Body of pancreas (tissue), 4 donors: ENCODE measurements around the gene ZNF584. TPM values are rescaled to one million over a fixed set of nuclear protein-coding genes. Genes with fewer than 3 reads are reported as not detected.

Source experiments
- ATAC-seq: fragments of 150-250 bp; one replicate; pipeline ENCODE4 v1.9.1; 2016
- DNase-seq, 4 donors: peaks; one replicate each; pipeline ENCODE4 v3.0.0-alpha.2; 2019
- H3K27ac ChIP-seq, 4 donors: fragments of 200-600 bp; sonication (generic); 1 replicate in 3 of 4; 2 replicates in 1 of 4; pipeline versions ENCODE4 v1.5.1 to v1.6.1; 2016 to 2019; ENCODE audit warnings: mild to moderate bottlenecking in 1 of 4, mixed read lengths in 1 of 4, moderate library complexity in 1 of 4
- H3K27me3 ChIP-seq, 2 donors: fragments of 200-600 bp; sonication (generic); one replicate each; pipeline ENCODE4 v1.6.0; 2016; ENCODE audit warnings: mild to moderate bottlenecking in 1 of 2
- H3K36me3 ChIP-seq, 2 donors: fragments of 200-600 bp; sonication (generic); replicated peaks in 1 of 2; 2 replicates each; pipeline ENCODE4 v1.5.1; 2016; ENCODE audit warnings: low read depth in 2 of 2; ENCODE audit not compliant: insufficient read depth in 1 of 2
- H3K4me1 ChIP-seq: fragments of 200-600 bp; sonication (generic); one replicate; pipeline ENCODE4 v1.6.0; 2016
- H3K4me3 ChIP-seq, 2 donors: fragments of 200-600 bp; sonication (generic); 1 replicate in 1 of 2; 2 replicates in 1 of 2; pipeline ENCODE4 v1.5.1; 2016 to 2019
- H3K9me3 ChIP-seq, 3 donors: fragments of 200-600 bp; sonication (generic); 1 replicate in 2 of 3; 2 replicates in 1 of 3; pipeline ENCODE4 v1.5.1; 2016
- CTCF ChIP-seq, 7 experiments: fragments of 450-650 bp in 4 of 7; fragments of 200-600 bp in 3 of 7; sonication (generic) in 3 of 7; IDR thresholded peaks; one replicate each; pipeline ENCODE4 v1.5.1; 2016 to 2019; ENCODE audit warnings: antibody characterized with exemption in 7 of 7
- POLR2A ChIP-seq, 3 donors: fragments of 450-650 bp; IDR thresholded peaks; one replicate each; pipeline ENCODE4 v1.6.1; 2016; ENCODE audit warnings: antibody characterized with exemption in 3 of 3, mild to moderate bottlenecking in 2 of 3
- WGBS, 2 donors: methylation state at CpG; one replicate each; pipeline ENCODE4 v1.1.5; 2017; 5-methylcytosine and 5-hydroxymethylcytosine counted together
- intact Hi-C: fragments of 100-400 bp; cut with DNase I; formaldehyde crosslinking; loops from one replicate; pipeline ENCODE4 v1.15.1; 2023
- total RNA-seq, 2 donors: library from RNA; depleted of rRNA; stranded (reverse); fragments of >200 nt; gene quantifications; one replicate each; pipeline ENCODE4 v1.1.0, GENCODE V29; 2016

ZNF584 gene
- total RNA-seq, 2 donors from 2014 or later: 4.9 to 11.5 TPM

GRCh38 chr19:58428617-58429016, 20.2 kb downstream of the ZNF584 start:
- no peaks in the 10 kb centered on the region for H3K27me3 ChIP-seq
- ATAC-seq (no peak), DNase-seq (no peak)
- intact Hi-C loops: no loop called here
- H3K36me3 ChIP-seq: peaks cover 0 to 2% of the 10 kb centered on the region in 2 donors
- H3K4me3 ChIP-seq: no peak overlapping the region
- H3K4me1 ChIP-seq: no peaks in the 10 kb centered on the region
- WGBS, 2 donors: 67 to 88% methylated on average over 1 of the region's 1 CpG
- no peak overlapping the region for H3K27ac ChIP-seq
- H3K9me3 ChIP-seq: peaks cover 0 to 61% (median 5%) of the 10 kb centered on the region in 3 donors
- TF ChIP-seq CTCF (IDR thresholded peaks at IDR 0.05) (no peak), POLR2A (IDR thresholded peaks at IDR 0.05) (no peak)

- Histone ChIP-seq H3K9me3 (peaks cover 0 to 72% (median 11%) of the 10 kb centered on the region in 3 donors), H3K27me3 (no peaks in the 10 kb centered on the region), H3K4me1 (no peaks in the 10 kb centered on the region), H3K36me3 (peaks cover 10 to 12% of the 10 kb centered on the region in 2 donors), H3K27ac (no peak overlapping the region), H3K4me3 (no peak overlapping the region)
- intact Hi-C loops: no loop called here
- ATAC-seq (no peak), DNase-seq (no peak)
- TF ChIP-seq POLR2A (IDR thresholded peaks at IDR 0.05): no peak
- no peak for TF ChIP-seq CTCF (IDR thresholded peaks at IDR 0.05)
Measured at GRCh38 chr19:58429745-58430144, 21.3 kb downstream of the ZNF584 start.

- peaks cover 0 to 97% (median 11%) of the 10 kb centered on the region in 3 donors for H3K9me3 ChIP-seq
- no peak overlapping the region for H3K4me3 ChIP-seq
- intact Hi-C loops: no loop called here
- peaks cover 25 to 26% of the 10 kb centered on the region in 2 donors for H3K36me3 ChIP-seq
- DNase-seq (no peak), ATAC-seq (no peak)
- H3K27ac ChIP-seq: no peak overlapping the region
- WGBS, 2 donors: 100% methylated on average over 2 of the region's 2 CpGs
- no peaks in the 10 kb centered on the region for H3K27me3 ChIP-seq
- peaks cover 4% of the 10 kb centered on the region for H3K4me1 ChIP-seq
- TF ChIP-seq CTCF (IDR thresholded peaks at IDR 0.05) (no peak), POLR2A (IDR thresholded peaks at IDR 0.05) (no peak)
Measured at GRCh38 chr19:58434217-58434616, 25.8 kb downstream of the ZNF584 start.

GRCh38 chr19:58439576-58440554, 31.4 kb downstream of the ZNF584 start, which contains the start of gene ZNF132:
Gene ZNF132, minus strand, starts transcription at chr19:58440153. Its CDS starts 332 bp downstream, at chr19:58439821.
- 3 to 31% methylated on average over 4 to 56 of the region's 59 CpGs for WGBS, 2 donors
- ATAC-seq: peak; percentile 99
- H3K9me3 ChIP-seq: peaks cover 0 to 42% (median 0%) of the 10 kb centered on the region in 3 donors

More at GRCh38 chr19:58439576-58440554, 31.4 kb downstream of the ZNF584 start, which contains the start of gene ZNF132:
- TF ChIP-seq CTCF (IDR thresholded peaks at IDR 0.05): no peak
- TF ChIP-seq POLR2A (IDR thresholded peaks at IDR 0.05): peak in 2 of 3 donors; percentile 51 to 55
- Histone ChIP-seq H3K36me3 (peaks cover 12 to 14% of the 10 kb centered on the region in 2 donors), H3K27me3 (no peaks in the 10 kb centered on the region), H3K4me1 (peaks cover 17% of the 10 kb centered on the region), H3K27ac (peak within 1 kb of the TSS in 3 of 4 donors; percentile 12 to 70 (median 70)), H3K4me3 (peak within 1 kb of the TSS; percentile 30 to 44)
- intact Hi-C loops: no loop called here
- DNase-seq: peak; percentile 95 to 99 (median 97)
